Measurements from ENCODE around the gene YEATS2.

DNA sequence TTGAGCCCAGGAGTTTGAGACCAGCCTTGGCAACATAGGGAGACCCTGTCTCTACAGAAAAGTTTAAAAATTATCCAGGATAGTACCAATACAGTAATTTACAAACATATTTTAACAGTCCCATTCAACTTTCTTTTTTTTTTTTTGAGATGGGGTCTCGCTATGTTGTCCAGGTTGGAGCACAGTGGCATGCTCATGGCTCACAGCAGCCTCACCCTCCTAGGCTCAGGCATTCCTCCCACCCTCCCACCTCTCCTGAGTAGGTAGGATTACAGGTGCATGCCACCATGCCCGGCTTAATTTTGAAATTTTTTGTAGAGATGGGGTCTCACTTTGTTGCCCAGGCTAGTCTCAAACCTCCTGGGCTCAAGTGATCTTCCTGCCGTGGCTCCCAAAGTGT lies 140.3 kb downstream of the YEATS2 start:
- no peak for TF ChIP-seq POLR2AphosphoS5 (IDR thresholded peaks at IDR 0.05; ENCODE audit: insufficient read depth in 1 of 2, low read depth in 1 of 2)
- TF ChIP-seq CTCF (IDR thresholded peaks at IDR 0.05), result no peak
- TF ChIP-seq POLR2A (IDR thresholded peaks at IDR 0.05), result no peak
